ENCODE results near the gene HAUS3. TPM values are rescaled to one million over a fixed set of nuclear protein-coding genes. Genes with fewer than 3 reads are reported as not detected.

Gene HAUS3
- total RNA-seq, 1 experiment from 2014 or later: 17.3 TPM

DNA sequence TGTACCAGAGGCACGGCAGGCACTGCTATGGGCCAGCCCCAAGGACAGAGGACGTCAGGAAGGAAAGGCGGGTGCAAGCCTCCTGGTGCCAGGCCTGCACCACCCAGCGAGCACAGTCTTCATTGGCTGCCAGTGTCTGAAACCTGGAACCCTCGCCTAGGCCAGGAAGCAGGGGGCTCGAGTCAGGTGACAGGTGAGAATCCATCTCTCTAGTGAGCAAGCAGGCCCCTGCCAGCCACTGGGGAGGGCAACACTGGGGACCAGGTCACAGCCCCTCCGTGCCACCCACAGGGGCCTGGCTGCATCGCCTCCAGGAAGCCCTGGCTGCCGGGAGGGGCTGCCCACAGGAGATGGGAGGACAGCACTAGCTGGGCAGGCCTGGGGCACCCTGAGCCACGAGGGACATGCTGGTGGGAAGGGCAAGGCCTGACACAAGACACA, 6.9 kb upstream of the HAUS3 start:
- POLR2A ChIA-PET: no interaction called here
- Histone ChIP-seq H3K4me2 (ENCODE audit: low read length) (no peak overlapping the region), H3K4me3 (replicated peaks in 1 of 2; ENCODE audit: low read depth in 1 of 2, low read length in 2 of 2) (no peak overlapping the region), H3K9ac (ENCODE audit: low read length) (no peak overlapping the region), H3K36me3 (ENCODE audit: control insufficient read depth in 1 of 2, insufficient read depth in 2 of 2, low read length in 2 of 2) (no peaks in the 10 kb centered on the region), H4K20me1 (ENCODE audit: insufficient read depth) (no peaks in the 10 kb centered on the region), H3K9me3 (ENCODE audit: control insufficient read depth in 1 of 2, insufficient read depth in 1 of 2, low read depth in 1 of 2, low read length in 2 of 2) (no peaks in the 10 kb centered on the region), H3K4me1 (ENCODE audit: control insufficient read depth in 1 of 2, insufficient read depth in 2 of 2, low read length in 2 of 2) (peaks cover under 1 to 9% of the 10 kb centered on the region in 2 experiments; a peak in 2 of 4 replicates), H3K27me3 (ENCODE audit: insufficient read depth, low read length) (no peaks in the 10 kb centered on the region), H3K9me2 (ENCODE audit: insufficient read depth) (no peaks in the 10 kb centered on the region), H3K27ac (ENCODE audit: low read depth, low read length) (no peak overlapping the region), H2AFZ (ENCODE audit: low read depth, low read length, poor library complexity, severe bottlenecking) (no peak overlapping the region), H3K79me2 (ENCODE audit: insufficient read depth, low read length) (no peaks in the 10 kb centered on the region)
- CTCF ChIA-PET: no interaction called here
- no peak for TF ChIP-seq EGR1 (IDR thresholded peaks at IDR 0.05; ENCODE audit: low read depth)
- TF ChIP-seq YY1 (IDR thresholded peaks at IDR 0.05; ENCODE audit: extremely low read depth, insufficient replicate concordance, low read depth, low read length): no peak
- TF ChIP-seq JUND (IDR thresholded peaks at IDR 0.05): no peak
- TF ChIP-seq EZH2 (IDR thresholded peaks at IDR 0.05): no peak
- no peak for TF ChIP-seq SRF (IDR thresholded peaks at IDR 0.05; ENCODE audit: low read depth)
- TF ChIP-seq SIN3A (IDR thresholded peaks at IDR 0.05; ENCODE audit: low read depth): no peak
- TF ChIP-seq TCF7L2 (IDR thresholded peaks at IDR 0.05; ENCODE audit: borderline replicate concordance, extremely low read depth, insufficient read depth, insufficient read length): no peak
- no peak for TF ChIP-seq ZNF274 (IDR thresholded peaks at IDR 0.05; ENCODE audit: low read depth, low read length)
- TF ChIP-seq, protein P1, sequence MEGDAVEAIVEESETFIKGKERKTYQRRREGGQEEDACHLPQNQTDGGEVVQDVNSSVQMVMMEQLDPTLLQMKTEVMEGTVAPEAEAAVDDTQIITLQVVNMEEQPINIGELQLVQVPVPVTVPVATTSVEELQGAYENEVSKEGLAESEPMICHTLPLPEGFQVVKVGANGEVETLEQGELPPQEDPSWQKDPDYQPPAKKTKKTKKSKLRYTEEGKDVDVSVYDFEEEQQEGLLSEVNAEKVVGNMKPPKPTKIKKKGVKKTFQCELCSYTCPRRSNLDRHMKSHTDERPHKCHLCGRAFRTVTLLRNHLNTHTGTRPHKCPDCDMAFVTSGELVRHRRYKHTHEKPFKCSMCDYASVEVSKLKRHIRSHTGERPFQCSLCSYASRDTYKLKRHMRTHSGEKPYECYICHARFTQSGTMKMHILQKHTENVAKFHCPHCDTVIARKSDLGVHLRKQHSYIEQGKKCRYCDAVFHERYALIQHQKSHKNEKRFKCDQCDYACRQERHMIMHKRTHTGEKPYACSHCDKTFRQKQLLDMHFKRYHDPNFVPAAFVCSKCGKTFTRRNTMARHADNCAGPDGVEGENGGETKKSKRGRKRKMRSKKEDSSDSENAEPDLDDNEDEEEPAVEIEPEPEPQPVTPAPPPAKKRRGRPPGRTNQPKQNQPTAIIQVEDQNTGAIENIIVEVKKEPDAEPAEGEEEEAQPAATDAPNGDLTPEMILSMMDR (IDR thresholded peaks at IDR 0.05 in 2 of 3, conservative IDR thresholded peaks at IDR 0.05 in 1 of 3; ENCODE audit: borderline replicate concordance in 1 of 3, insufficient read depth in 1 of 3, low read depth in 2 of 3, low read length in 2 of 3): no peak
- TF ChIP-seq, protein P2, sequence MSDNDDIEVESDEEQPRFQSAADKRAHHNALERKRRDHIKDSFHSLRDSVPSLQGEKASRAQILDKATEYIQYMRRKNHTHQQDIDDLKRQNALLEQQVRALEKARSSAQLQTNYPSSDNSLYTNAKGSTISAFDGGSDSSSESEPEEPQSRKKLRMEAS (IDR thresholded peaks at IDR 0.05): no peak
- TF ChIP-seq RAD21 (IDR thresholded peaks at IDR 0.05; ENCODE audit: low read depth): no peak
- TF ChIP-seq CEBPB (IDR thresholded peaks at IDR 0.05; ENCODE audit: low read depth): no peak
- TF ChIP-seq POLR2AphosphoS5 (IDR thresholded peaks at IDR 0.05; ENCODE audit: low read depth, low read length): no peak
- TF ChIP-seq ELF1 (IDR thresholded peaks at IDR 0.05; ENCODE audit: borderline replicate concordance, low read depth): no peak
- ATAC-seq (no peak), DNase-seq (ENCODE audit: low read depth, low spot score) (no peak)
- RAD21 ChIA-PET (ENCODE audit: low non-redundant PET in 1 of 2, low total read pairs in 2 of 2, uncharacterized antibody in 2 of 2, unreplicated experiment in 2 of 2): no interaction called here
- no TSS peak for BruUV-seq (replicated peaks)
- intact Hi-C loops (cut with micrococcal nuclease): no loop called here
